Inflammatory macrophage (primary cell): ENCODE results near the gene ETNK1.

ENCODE experiments used
- DNase-seq, 2 donors: peaks; one replicate each; pipeline ENCODE4 v3.0.0-alpha.2; 2020 to 2022

The ETNK1 gene

GRCh38 chr12:22635812-22636211 lies 10.8 kb downstream of the ETNK1 start:
- DNase-seq: peak in 1 of 2 donors; percentile 1

GRCh38 chr12:22640851-22641250 lies 15.9 kb downstream of the ETNK1 start:
- DNase-seq: no peak

GRCh38 chr12:22641353-22642053 lies 16.5 kb downstream of the ETNK1 start:
- DNase-seq: no peak

- no peak for DNase-seq
Observed at GRCh38 chr12:22648668-22649067, 23.7 kb downstream of the ETNK1 start.

GRCh38 chr12:22653075-22653474 lies 28.1 kb downstream of the ETNK1 start:
- peak in 1 of 2 donors; percentile 34 for DNase-seq

- no peak for DNase-seq
Observed at GRCh38 chr12:22653791-22654190, 28.8 kb downstream of the ETNK1 start.

GRCh38 chr12:22656376-22656775 lies 31.4 kb downstream of the ETNK1 start:
- peak; percentile 26 to 27 for DNase-seq

- DNase-seq: no peak
Observed at GRCh38 chr12:22656831-22657230, 31.9 kb downstream of the ETNK1 start.

- DNase-seq: no peak
Observed at GRCh38 chr12:22657538-22657937, 32.6 kb downstream of the ETNK1 start.

- no peak for DNase-seq
Observed at GRCh38 chr12:22658214-22658613, 33.2 kb downstream of the ETNK1 start.

- DNase-seq: no peak
Observed at GRCh38 chr12:22662356-22662755, 37.4 kb downstream of the ETNK1 start.

GRCh38 chr12:22665476-22665875 lies 40.5 kb downstream of the ETNK1 start:
- no peak for DNase-seq

GRCh38 chr12:22667122-22667521 lies 42.2 kb downstream of the ETNK1 start:
- DNase-seq: no peak

GRCh38 chr12:22668441-22668840 lies 43.5 kb downstream of the ETNK1 start:
- no peak for DNase-seq

GRCh38 chr12:22670762-22671161 lies 45.8 kb downstream of the ETNK1 start:
- DNase-seq: no peak

- no peak for DNase-seq
Observed at GRCh38 chr12:22672951-22673350, 48.0 kb downstream of the ETNK1 start.

- peak; percentile 37 to 53 for DNase-seq
Observed at GRCh38 chr12:22677781-22678574, 53.0 kb downstream of the ETNK1 start.

- DNase-seq: peak; percentile 15 to 51
Observed at GRCh38 chr12:22682663-22683062, 57.7 kb downstream of the ETNK1 start.

GRCh38 chr12:22683131-22683530 lies 58.2 kb downstream of the ETNK1 start:
- DNase-seq: peak in 1 of 2 donors; percentile 9

- DNase-seq: peak; percentile 61 to 86
Observed at GRCh38 chr12:22684140-22685118, 59.5 kb downstream of the ETNK1 start.

GRCh38 chr12:22686193-22686592 lies 61.2 kb downstream of the ETNK1 start:
- no peak for DNase-seq

GRCh38 chr12:22687361-22688076 lies 62.5 kb downstream of the ETNK1 start:
- peak; percentile 73 to 86 for DNase-seq
